Colonic mucosa (tissue), 4 donors: Measurements from ENCODE around the gene TIAL1. TPM values are rescaled to one million over a fixed set of nuclear protein-coding genes. Genes with fewer than 3 reads are reported as not detected.

Source experiments
- DNase-seq: peaks from one replicate; pipeline ENCODE4 v3.0.0-alpha.2; 2020
- H3K27ac ChIP-seq: fragments of 200-600 bp; one replicate; pipeline ENCODE4 v1.8.0; 2021
- H3K27me3 ChIP-seq: fragments of 200-600 bp; one replicate; pipeline ENCODE4 v1.8.0; 2021
- H3K36me3 ChIP-seq: fragments of 200-600 bp; one replicate; pipeline ENCODE4 v1.8.0; 2021
- H3K4me1 ChIP-seq: fragments of 200-600 bp; one replicate; pipeline ENCODE4 v1.8.0; 2021; ENCODE audit warnings: mild to moderate bottlenecking
- H3K4me3 ChIP-seq: fragments of 200-600 bp; one replicate; pipeline ENCODE4 v1.8.0; 2021
- H3K9ac ChIP-seq, 2 donors: one replicate each; pipeline ENCODE4 v1.7.0; 2013; ENCODE audit warnings: control low read depth in 2 of 2, low read depth in 2 of 2, low read length in 2 of 2
- H3K9me3 ChIP-seq: fragments of 200-600 bp; one replicate; pipeline ENCODE4 v1.8.0; 2021
- intact Hi-C: fragments of 100-400 bp; cut with DNase I; formaldehyde crosslinking; loops from one replicate; pipeline ENCODE4 v1.14.1; 2022
- total RNA-seq, 2 donors: library from RNA; stranded (reverse); fragmentation: NEBNext Ultra II Directional in 1 of 2; extraction: Animal tissue kit (Norgen Biotek cat#: 25700) in 1 of 2; gene quantifications; one replicate each; pipeline ENCODE4 v1.2.1, GENCODE V29; 2021
- TF ChIP-seq, protein P1 (sequence below): fragments of 200-600 bp; IDR thresholded peaks from one replicate; pipeline ENCODE4 v1.8.0; 2022; ENCODE audit warnings: antibody characterized with exemption, mild to moderate bottlenecking
- donor health status: healthy.
- donor health status: DM: no; HTN: no; CAD: no.
- donor health status: DM: no; HTN: no; CAD: no.

The TIAL1 gene
- total RNA-seq, 2 donors from 2014 or later: 104 to 126 TPM

- Histone ChIP-seq H3K27ac (no peak overlapping the region), H3K4me1 (no peaks in the 10 kb centered on the region), H3K4me3 (no peak overlapping the region), H3K9ac (no peak overlapping the region), H3K27me3 (no peaks in the 10 kb centered on the region), H3K9me3 (no peaks in the 10 kb centered on the region), H3K36me3 (no peaks in the 10 kb centered on the region)
- TF ChIP-seq, protein P1, sequence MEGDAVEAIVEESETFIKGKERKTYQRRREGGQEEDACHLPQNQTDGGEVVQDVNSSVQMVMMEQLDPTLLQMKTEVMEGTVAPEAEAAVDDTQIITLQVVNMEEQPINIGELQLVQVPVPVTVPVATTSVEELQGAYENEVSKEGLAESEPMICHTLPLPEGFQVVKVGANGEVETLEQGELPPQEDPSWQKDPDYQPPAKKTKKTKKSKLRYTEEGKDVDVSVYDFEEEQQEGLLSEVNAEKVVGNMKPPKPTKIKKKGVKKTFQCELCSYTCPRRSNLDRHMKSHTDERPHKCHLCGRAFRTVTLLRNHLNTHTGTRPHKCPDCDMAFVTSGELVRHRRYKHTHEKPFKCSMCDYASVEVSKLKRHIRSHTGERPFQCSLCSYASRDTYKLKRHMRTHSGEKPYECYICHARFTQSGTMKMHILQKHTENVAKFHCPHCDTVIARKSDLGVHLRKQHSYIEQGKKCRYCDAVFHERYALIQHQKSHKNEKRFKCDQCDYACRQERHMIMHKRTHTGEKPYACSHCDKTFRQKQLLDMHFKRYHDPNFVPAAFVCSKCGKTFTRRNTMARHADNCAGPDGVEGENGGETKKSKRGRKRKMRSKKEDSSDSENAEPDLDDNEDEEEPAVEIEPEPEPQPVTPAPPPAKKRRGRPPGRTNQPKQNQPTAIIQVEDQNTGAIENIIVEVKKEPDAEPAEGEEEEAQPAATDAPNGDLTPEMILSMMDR: no peak
- DNase-seq: no peak
- intact Hi-C loops: no loop called here
These were observed 72.7 kb downstream of the TIAL1 start for GRCh38 chr10:119523895-119524719.

Other genes starting within 250 kb of the TIAL1 start
- 10 to 100 TPM; 17.8 to 23.6 TPM for gene RGS10, start 54.2 kb downstream of the TIAL1 start, total RNA-seq
- 10 to 100 TPM; 30.4 to 48.9 TPM for gene BAG3, start 54.4 kb upstream of the TIAL1 start, total RNA-seq
- gene INPP5F, start 129.1 kb upstream of the TIAL1 start, total RNA-seq: 10 to 100 TPM; 12.6 to 15.6 TPM